BJ (cell line): ENCODE results near the gene CCDC47. TPM values are rescaled to one million over a fixed set of nuclear protein-coding genes. Genes with fewer than 3 reads are reported as not detected.
A peak's percentile ranks its signal among the peaks of the same experiment; 100 is the strongest.

Experiments used
- CTCF ChIA-PET: fragments of 350-600 bp; formaldehyde crosslinking; extraction: SDS; loops from one replicate; lab custom pipeline; 2021; ENCODE audit warnings: antibody characterized with exemption, inconsistent platforms; lab: Yijun Ruan, JAX
- POLR2A ChIA-PET: fragments of 300-600 bp; sonication (Branson Sonifier 250); formaldehyde crosslinking; extraction: SDS; loops from one replicate; lab custom pipeline; 2021; ENCODE audit warnings: antibody characterized with exemption; lab: Charles Lee
- DNase-seq: peaks from one replicate; pipeline ENCODE4 v3.0.0-alpha.2; 2011; ENCODE audit warnings: low read depth
- H3K27me3 ChIP-seq: 2 replicates; pipeline ENCODE4 v1.6.0; 2011; ENCODE audit warnings: low read length; ENCODE audit not compliant: control insufficient read depth, insufficient read depth
- H3K36me3 ChIP-seq: 2 replicates; pipeline ENCODE4 v1.5.1; 2011; ENCODE audit warnings: low read length; ENCODE audit not compliant: control insufficient read depth, insufficient read depth
- H3K4me3 ChIP-seq: 2 replicates; pipeline ENCODE4 v1.5.1; 2011; ENCODE audit warnings: low read depth, mild to moderate bottlenecking, control low read depth, low read length
- CTCF ChIP-seq: IDR thresholded peaks from 2 replicates; pipeline ENCODE4 v1.5.1; 2011; ENCODE audit warnings: low read depth, mild to moderate bottlenecking, control low read depth, inconsistent platforms, low read length, moderate library complexity; ENCODE audit not compliant: insufficient read depth
- polyA plus RNA-seq: library from polyadenylated mRNA; depleted of rRNA; stranded (reverse); fragments of >200 nt; gene quantifications from 2 replicates; pipeline ENCODE4 v1.2.3, GENCODE V29; 2011

The CCDC47 gene
- polyA plus RNA-seq, 1 experiment: 31.4 TPM

GRCh38 chr17:63701868-63702720, 71.3 kb downstream of the CCDC47 start:
- DNase-seq: no peak
- TF ChIP-seq CTCF: no peak
- H3K36me3 ChIP-seq: peaks cover 3% of the 10 kb centered on the region; the same call in 1 of the 2 replicates
- H3K4me3 ChIP-seq: no peak overlapping the region
- ChIA-PET POLR2A (no interaction called here), CTCF (interaction anchor here (0.6 to 1.0 kb wide), 3 partner anchors 9 to 40 kb away, joined by 3 to 6 read pairs (median 3); partner anchors contain the start of gene STRADA)
- no peaks in the 10 kb centered on the region for H3K27me3 ChIP-seq

- no peak for TF ChIP-seq CTCF
- Histone ChIP-seq H3K4me3 (no peak overlapping the region), H3K27me3 (no peaks in the 10 kb centered on the region), H3K36me3 (peaks cover 2% of the 10 kb centered on the region)
- DNase-seq: no peak
- CTCF ChIA-PET: interaction anchor here (1.3 kb wide), 1 partner anchor 9 kb away, joined by 4 read pairs; no protein-coding TSS in a partner anchor
- POLR2A ChIA-PET: no interaction called here
These were observed 72.0 kb downstream of the CCDC47 start for GRCh38 chr17:63701456-63701820.

GRCh38 chr17:63700528-63701455, 72.6 kb downstream of the CCDC47 start:
- H3K27me3 ChIP-seq: no peaks in the 10 kb centered on the region
- H3K36me3 ChIP-seq: peaks cover 2% of the 10 kb centered on the region
- POLR2A ChIA-PET: no interaction called here
- TF ChIP-seq CTCF: no peak
- H3K4me3 ChIP-seq: peak overlapping the region; percentile 46
- CTCF ChIA-PET: interaction anchor here (1.3 kb wide), 1 partner anchor 10 kb away, joined by 4 read pairs; no protein-coding TSS in a partner anchor
- DNase-seq: no peak

GRCh38 chr17:63699638-63700527, 73.5 kb downstream of the CCDC47 start, which contains the start of gene LIMD2:
Gene LIMD2, minus strand, starts transcription at chr17:63700125. Its CDS starts 827 bp downstream, at chr17:63699298.
- Histone ChIP-seq H3K4me3 (peak within 1 kb of the TSS; percentile 46), H3K36me3 (peaks cover 2% of the 10 kb centered on the region), H3K27me3 (no peaks in the 10 kb centered on the region)
- ChIA-PET CTCF (no interaction called here), POLR2A (no interaction called here)
- no peak for TF ChIP-seq CTCF
- DNase-seq: no peak
